HG03378 (cell line): ENCODE measurements around the gene APBB2.
A peak's percentile ranks its signal among the peaks of the same experiment; 100 is the strongest.
"Not testable (repeated sequence)": the region's sequence is repeated elsewhere in the genome, so short reads cannot be mapped to it uniquely, and the experiment has no call there.

Source experiments
- ATAC-seq: cut with Tn5 transposase; IDR thresholded peaks from one replicate; pipeline ENCODE4 v1.9.1; 2021; ENCODE audit warnings: mild to moderate bottlenecking, moderate library complexity; ENCODE audit not compliant: unreplicated experiment

APBB2 gene

DNA sequence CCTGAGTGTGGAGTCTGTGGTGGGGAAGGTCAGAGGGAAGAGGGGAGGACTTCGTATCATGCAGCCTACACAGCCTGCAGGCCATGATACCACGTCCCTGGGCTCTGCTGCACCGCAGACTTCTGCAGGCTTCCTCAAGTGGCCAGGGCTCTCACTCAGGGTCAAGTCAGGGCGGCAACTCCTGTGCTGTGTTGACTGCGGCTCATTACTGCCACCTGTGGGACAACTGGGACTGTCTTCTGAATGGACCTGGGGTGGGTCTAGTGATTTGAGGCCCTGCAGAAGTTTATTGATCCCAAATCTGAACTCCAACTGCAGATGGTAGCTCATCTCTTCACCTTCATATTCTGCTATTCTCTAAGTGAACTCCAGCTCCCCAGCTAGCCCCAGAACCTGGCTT lies 297.5 kb downstream of the APBB2 start:
- ATAC-seq = no peak

DNA sequence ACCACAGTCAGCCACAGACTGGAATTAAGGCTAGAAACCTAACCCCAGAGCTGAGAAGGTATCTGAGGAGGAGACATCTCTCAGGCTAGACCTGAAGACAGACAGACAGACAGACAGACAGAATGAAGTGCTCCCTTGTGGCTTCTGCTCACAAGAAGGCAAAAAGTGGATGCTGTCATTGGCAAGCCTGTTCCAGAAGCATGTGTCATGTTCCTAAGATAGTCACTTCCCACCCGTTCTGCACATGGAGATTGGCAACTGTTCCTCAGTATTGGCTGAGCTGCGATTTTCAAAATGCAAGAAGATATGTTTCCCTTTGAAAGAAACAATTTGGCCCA lies 298.2 kb downstream of the APBB2 start:
- ATAC-seq = no peak

DNA sequence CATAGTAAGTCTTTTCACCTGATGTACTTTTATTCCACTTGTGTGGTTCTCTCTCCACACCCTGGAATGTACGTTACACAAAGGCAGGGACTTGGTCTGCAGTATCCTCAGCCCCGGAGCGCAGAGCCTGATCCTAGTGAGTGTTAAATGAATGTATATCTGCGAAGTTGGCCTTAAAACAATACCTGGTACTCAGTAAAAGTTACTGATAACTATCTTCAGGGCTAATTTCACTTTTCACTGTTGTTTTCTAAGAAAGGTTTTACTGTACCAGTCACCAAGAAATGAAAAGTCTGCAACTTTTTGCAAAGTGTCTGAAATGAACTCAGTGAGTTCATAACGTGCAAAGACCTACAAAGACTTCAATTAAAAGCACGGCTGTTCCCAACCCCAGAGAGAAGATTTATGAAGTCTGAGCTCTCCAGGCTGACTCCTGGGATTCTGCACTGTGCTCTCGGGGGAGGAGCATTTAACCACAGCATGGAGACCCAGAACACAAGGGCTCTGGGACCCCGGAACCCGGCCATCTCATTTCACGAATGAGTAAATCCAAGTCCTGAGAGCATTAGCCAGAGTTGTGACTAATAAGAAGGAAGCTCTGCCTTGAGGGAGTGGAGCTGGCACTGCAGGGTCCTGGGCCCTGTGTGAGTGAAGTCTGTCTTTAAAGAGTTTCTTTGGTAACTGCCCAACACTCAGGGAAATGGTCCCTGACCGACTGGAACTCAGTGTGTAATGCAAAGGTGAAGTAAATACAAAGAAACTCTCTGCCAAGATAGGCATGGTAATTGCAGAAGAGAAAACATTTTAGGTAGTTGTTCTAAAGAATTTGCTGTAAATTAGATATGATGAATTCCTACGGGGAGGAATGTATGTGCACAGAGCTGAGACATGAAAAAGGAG lies 298.8 kb downstream of the APBB2 start:
- no peak for ATAC-seq

DNA sequence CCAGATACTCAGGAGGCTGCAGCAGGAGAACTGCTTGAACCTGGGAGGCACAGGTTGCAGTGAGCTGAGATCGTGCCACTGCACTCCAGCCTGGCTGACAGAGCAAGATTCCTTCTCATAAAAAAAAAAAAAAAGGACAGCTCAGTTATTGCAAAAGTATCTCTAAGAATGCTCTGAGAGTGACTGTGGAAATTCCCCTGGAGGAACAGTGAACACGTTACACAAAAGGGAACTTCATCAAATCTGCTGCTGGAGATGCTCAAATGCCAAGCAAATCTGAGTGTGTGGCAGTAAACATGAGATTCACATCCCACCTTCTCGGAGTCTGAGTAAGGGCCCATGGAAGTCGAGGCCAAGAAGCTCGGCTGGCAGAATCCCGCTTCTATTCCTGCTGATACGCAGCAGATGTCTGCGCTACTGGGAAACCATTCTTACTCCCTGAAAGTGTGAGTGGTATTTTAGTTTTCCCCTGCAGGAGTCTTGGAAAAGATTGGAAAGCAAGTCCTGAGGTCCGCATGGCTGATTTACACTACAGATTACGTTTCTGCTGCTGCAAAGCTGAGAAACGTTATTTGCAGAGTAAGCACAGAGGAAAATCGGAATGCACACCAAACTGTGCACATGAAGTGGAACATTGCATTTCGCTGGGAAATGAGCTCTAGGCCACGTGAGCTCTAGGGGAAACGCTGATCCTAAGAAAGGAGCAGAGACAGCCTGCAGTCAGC lies 301.7 kb downstream of the APBB2 start:
- no peak for ATAC-seq

DNA sequence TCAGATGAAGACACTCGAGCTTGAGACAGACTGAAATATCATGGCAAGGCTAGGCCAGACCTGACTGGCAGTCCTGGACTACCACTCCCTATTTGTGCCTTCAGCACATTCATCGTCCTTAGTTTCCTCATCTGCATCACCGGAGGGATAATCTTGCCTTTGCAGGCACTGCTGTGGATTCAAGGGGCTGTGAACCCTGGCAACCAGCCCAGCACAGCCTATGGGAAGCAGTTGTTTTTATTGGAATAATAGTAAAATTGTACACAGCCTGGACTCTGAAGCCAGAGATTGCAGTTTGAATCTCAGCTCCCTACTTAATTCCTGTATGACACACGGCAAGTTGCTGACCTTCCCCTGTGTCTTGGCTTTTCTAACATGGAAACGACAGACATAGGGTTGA lies 303.6 kb downstream of the APBB2 start:
- no peak for ATAC-seq

DNA sequence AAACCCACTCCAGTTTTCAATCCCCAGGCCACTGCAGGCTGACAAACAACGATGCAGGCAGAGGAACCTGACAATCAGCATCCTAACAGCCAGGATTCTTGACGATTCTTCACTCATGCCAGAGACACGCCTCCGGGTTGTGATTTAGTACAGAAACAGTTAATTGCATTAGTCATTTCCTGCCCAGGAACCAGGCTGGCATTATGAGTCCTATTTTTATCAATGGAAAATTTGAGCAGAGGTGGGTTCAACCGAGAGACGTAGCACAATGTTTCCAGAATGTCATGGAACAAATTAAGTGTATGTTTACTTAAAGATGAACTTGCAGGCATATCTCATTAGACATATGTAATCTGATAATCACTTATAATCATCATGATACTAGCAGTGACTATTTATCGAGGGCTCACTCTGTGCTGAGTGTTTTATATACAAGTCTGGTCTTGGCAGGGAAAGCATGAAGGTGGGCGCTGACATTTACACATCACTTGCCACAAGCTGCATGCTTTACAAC lies 304.9 kb downstream of the APBB2 start:
- ATAC-seq = no peak

DNA sequence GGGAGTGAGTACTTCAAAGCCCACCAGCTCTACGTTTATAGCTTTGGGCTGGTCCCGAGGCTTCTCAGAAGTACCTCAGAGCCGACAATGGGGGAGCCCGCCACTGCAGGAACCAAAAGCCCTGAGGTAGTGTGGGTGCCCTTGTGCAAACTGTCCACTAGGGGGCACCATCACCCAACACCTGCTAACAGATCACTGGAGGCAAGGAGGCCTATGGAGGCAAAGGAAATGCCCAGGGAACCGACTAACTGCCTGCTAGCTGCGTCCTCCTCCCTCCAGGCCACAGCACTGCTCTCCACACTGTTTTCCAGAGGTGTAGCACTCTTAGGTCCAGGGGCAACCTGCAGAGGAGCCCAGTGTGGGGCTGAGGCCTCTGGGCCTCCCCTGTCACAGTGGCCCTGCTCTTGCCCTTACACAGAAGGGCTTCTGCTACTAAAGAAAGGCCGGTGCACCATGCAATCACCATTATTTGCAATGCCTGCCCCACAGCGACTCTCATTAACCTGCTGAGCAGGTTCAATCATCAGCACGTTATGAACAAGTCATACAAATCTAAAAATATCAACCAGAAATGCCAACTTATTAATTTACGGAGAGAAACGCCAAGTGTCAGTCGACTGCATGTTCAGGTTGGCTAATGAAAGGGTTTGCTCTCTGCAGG lies 305.5 kb downstream of the APBB2 start:
- ATAC-seq = peak; percentile 84

DNA sequence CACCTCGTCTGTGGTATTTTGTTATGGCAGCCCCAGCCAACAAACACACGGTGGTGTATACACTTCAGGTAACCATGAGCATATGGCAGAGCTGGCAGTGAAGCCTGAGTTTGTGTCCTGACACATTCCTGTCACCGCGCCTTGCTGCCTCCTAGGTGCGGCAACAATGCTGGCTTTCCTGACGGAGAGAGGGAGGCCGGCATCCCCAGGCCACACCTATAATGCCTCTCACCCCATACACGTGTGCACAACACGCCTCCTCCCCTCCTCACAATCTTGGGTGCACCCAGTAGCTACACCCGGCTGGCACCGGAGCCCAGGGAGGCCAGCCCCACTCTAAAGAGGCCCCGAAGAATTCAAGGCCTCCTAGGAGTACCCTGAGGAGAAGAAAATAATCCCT lies 306.0 kb downstream of the APBB2 start:
- no peak for ATAC-seq

DNA sequence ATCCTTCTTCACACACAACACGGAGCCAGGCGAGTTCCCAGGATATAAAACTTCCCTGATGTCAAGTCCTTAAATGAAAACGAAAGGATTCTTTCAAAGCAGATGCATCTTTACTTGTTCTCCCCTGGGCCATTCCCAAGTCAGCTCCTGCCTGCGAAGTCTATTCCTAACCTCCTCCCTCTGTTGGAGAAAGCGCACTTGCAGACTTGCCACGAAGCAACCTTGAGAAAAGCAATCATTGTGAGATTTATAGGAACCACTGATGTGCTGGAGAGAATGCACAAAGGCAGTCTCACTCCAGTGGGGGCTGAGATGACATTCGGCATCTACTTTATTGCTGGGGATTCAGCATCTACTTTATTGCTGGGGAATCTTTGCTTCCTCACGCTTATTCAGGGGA lies 308.9 kb downstream of the APBB2 start:
- ATAC-seq = no peak

DNA sequence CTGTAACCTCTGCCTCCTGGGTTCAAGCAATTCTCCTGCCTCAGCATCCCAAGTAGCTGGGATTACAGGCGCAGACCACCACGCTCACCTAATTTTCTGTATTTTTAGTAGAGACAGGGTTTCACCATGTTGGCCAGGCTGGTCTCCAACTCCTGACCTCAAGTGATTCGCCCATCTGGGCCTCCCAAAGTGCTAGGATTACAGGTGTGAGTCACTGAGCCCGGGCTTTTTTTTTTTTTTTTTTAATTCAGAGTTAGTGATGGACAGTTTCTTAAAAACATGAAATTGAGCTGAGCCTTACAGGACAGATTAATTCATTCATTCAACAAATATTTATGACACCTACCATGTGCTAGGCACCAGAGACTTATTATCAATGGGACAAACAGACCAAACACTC lies 313.8 kb downstream of the APBB2 start:
- ATAC-seq = not testable (repeated sequence)

DNA sequence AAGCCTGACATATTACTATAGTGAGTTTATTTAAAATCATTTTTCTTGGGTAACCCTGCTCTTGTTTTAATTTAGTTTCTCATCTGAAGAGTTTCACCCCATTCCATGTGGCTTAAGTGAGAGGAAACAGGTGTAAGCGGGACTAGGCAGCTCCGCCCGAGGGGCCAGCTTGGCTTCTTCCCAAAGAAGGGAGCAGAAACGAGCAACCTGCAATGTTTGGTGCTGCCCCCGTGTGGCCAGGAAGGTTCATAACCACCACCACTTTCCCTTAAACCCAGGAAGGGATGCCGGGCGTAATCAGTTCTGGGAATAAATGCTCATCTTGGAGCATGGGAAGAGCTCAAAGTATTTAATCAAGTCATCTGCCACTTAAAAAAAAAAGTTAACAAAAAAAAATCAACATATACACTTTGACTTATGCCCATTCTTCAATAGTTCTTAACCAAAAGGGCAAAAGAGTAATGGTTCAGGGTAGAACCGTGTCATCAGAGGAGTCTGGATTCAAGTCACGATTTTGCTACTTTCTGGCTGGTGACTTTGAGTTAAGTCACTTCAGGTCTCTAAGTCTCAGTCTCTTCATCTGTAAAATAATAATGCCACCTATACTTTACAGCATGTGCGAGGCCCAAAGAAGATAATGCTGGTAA lies 316.7 kb downstream of the APBB2 start:
- no peak for ATAC-seq

DNA sequence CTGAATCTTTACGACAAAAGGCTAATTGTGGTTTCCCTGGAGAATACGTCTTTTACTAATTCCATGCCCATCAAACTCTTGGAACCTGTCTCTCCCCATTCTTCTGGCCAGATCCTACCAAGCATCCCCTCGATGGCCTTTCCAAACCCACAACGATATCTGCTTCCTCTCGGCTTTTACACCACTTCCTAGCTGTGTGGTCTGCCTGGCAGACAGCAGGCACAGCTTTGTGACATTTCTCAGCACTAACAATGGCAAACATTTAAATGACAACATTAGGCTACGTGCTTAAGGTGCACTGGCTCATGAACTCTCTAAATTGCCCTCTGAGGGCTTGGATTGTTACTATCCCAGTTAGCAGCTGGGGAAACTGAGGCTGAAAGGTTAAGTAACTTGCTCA lies 323.6 kb downstream of the APBB2 start:
- no peak for ATAC-seq

DNA sequence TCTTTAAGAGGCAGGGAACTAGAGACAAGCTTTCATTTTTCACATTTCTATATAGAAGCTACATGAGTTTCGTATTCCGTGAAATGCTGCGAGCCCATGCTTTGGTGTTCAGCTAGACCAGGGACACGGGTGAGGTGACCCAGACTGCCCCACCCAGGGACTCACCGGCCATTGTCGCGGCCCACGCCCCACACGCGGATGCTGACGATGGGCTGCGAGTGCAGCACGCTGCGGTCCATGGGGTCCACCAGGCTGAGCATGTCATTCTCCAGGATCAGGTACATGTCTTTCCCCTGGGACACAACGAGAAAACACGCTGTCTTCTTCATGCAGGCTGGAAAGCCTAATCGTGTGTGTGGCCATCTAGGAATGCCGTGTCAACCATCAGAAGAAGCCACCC lies 324.1 kb downstream of the APBB2 start:
- ATAC-seq = no peak

DNA sequence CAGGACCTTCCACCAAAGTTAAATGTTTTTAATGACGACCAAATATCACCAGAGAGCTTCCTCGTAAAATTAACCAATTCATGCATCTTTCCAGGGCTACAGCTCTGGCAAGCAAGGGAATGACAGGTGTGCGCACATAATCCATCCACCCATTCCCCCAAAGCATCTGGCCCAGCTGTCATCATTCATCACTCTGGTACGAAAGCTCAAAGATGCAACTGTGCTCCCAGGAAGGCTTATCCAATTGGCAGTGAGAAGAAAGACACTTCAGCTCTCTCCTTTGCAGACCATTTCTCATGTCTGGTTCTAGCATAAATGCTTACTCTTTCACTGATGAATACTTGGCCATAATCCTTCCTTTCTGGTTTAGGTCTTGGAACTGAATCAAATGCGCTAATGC lies 325.4 kb downstream of the APBB2 start:
- no peak for ATAC-seq

DNA sequence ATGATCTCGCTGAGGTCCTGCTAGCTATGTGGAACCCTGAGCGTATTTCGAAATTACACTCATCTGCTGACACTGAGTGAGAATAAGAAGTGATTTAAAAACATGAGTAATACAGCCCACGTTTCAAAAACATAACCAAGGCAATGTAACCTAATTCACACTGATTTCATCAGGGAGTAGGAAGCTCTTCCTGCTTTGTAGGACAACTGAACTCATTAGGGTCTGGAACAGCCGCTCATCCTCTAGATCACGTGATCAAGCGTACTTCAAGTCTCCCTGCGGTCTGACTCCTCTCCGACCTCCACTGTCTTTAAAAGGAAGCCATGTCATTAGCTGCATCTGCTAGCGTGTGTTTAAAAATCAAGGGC lies 326.6 kb downstream of the APBB2 start:
- ATAC-seq = no peak

DNA sequence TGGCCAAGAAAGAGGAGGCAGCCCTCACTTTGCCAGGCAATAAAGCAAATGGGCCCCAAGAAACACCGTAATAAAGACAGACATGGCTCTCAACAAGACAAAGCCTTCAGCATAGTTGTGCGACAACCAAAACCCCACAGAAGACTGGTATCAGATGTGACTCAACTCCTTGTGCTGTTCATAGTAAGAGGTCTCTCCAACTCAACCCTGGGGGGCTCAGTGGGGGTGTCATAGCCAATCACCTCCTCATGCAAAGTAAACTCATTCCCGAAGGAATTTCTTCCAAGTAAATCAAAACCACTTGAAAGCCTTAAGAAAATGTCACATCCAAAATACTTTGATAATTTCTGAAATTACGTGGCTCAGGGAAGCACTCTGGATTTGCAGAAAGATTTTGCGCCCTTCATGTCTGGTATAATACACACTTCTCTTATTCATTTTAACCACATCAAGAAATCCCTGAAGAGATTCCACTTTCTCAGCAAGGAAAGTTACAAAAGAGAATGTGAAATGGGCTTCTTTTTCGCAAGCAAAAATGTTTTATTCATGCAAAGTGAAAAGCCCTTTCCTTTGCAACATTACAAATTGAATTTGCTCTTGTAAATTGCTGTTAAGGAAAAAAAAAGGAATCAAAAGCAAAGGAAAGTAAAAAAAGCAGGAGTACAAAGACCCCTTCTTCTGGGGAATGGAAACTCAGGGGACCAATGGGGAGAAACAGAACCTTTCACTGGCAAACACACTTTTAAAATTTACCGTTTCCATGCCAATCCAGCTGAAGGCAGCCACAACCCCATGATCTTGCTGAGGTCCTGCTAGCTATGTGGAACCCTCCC lies 327.2 kb downstream of the APBB2 start:
- ATAC-seq = no peak

DNA sequence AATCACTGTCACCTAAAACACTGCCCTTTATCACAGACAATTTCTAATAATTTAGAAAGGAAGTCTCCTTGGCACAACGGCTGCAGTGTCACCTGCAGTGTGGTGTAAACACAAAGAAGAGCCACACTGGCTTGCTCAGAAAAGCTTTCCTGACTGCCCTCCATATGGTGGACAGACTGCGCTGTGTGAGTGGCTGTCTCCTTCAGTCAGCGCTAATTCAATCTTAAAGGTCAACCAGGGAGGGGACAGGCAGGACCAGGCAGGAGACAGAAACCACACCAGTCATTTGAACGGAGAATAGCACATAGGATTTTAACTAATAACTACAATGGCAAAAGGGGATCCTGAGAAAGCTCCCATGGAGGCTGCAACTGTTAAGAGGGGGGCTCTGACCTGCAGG lies 332.5 kb downstream of the APBB2 start:
- no peak for ATAC-seq

DNA sequence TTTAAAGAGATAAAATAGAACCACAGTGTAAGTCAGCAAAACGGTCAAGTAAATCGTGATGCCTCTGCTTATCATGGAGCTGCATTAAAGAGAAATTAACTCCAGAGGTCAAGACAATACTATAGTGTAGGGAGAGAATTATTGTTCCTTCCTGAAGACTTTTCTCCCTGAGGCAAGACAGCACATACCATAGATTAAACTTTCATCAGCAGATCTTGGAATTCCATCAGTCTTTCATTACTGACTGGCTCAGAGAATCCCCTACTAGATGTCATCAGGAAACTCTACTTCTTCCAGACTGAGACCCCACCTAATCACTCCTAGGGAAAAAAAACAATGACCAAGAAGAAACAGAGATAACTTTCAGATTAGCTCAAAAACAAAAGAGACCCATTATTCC lies 333.2 kb downstream of the APBB2 start:
- ATAC-seq = no peak

DNA sequence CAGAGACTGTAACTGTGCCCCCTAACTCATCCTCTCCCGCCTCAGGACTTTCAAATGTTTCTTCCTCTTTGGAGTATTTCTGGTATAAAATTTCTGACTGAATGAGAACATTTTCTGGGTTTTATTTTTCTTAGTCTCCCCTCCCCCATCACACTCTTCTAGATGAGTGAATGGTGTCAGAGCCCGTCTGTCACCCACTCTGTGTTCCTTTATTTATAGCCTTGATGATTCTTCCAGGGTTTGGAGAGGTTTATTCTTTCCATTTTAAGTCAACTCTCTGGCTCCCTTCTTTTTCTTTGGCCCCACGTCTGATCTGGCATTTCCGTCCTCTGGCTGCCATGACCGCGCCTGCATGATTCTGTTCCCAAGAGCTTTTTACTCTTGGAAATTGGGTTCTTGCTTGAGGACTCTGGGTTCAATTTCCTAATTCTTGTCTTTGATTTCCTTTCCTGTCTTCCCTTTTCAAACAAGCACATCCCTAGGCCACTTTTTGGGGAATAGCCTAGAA lies 335.7 kb downstream of the APBB2 start:
- no peak for ATAC-seq

DNA sequence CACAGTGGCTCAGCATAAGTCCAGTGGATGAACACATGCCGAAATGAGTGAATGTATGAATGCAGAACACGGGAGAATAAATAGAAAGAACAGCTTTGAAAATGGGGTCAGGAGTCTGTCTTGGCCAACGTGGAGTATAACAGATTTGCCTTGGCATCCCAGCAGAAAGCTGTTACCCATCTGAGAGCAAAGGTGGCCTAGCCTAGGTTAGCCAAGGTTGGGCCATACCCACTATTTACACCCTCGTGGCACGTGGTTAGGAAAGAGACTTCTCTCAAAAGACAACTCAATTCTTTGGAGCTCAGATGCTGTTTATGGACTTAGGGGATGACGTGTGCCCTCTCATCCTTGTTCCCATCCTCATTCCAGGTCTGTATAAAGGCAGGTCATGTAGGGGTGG lies 337.3 kb downstream of the APBB2 start:
- ATAC-seq = no peak
